Sigmoid colon (tissue), 7 donors: Measurements from ENCODE around the gene LEMD2. TPM values are rescaled to one million over a fixed set of nuclear protein-coding genes. Genes with fewer than 3 reads are reported as not detected.

Experiments used
- DNase-seq: peaks from one replicate; pipeline ENCODE4 v3.0.0-alpha.2; 2019
- H3K27ac ChIP-seq, 4 donors: fragments of 200-600 bp; sonication (generic); one replicate each; pipeline ENCODE4 v1.5.1; 2016 to 2019; ENCODE audit warnings: mild to moderate bottlenecking in 1 of 4
- H3K27me3 ChIP-seq, 3 donors: fragments of 200-600 bp; sonication (generic); one replicate each; pipeline ENCODE4 v1.5.1; 2019; ENCODE audit warnings: mild to moderate bottlenecking in 1 of 3
- H3K36me3 ChIP-seq, 4 donors: fragments of 200-600 bp; sonication (generic); one replicate each; pipeline ENCODE4 v1.5.1; 2016 to 2019
- H3K4me1 ChIP-seq, 4 donors: fragments of 200-600 bp; sonication (generic); one replicate each; pipeline ENCODE4 v1.5.1; 2017 to 2019
- H3K4me3 ChIP-seq, 4 donors: fragments of 200-600 bp; sonication (generic); one replicate each; pipeline ENCODE4 v1.5.1; 2017 to 2019; ENCODE audit warnings: mild to moderate bottlenecking in 2 of 4, moderate library complexity in 1 of 4
- H3K9me3 ChIP-seq, 4 donors: fragments of 200-600 bp in 3 of 4; sonication (generic) in 3 of 4; one replicate each; pipeline versions ENCODE4 v1.5.1 to v1.6.1; 2013 to 2019
- CTCF ChIP-seq, 4 experiments: fragments of 450-650 bp in 3 of 4; fragments of 200-600 bp in 1 of 4; IDR thresholded peaks; one replicate each; pipeline ENCODE4 v1.5.1; 2016 to 2019; ENCODE audit warnings: antibody characterized with exemption in 4 of 4, mild to moderate bottlenecking in 3 of 4, moderate library complexity in 2 of 4
- EP300 ChIP-seq, 4 donors: sonication (generic); formaldehyde crosslinking; IDR thresholded peaks; one replicate each; pipeline ENCODE4 v1.6.1; 2017; ENCODE audit warnings: antibody characterized with exemption in 4 of 4
- POLR2A ChIP-seq, 2 donors: fragments of 450-650 bp; IDR thresholded peaks; one replicate each; pipeline ENCODE4 v1.6.1; 2016; ENCODE audit warnings: antibody characterized with exemption in 2 of 2, mild to moderate bottlenecking in 2 of 2, moderate library complexity in 2 of 2
- POLR2AphosphoS5 ChIP-seq, 4 donors: sonication (generic); formaldehyde crosslinking; IDR thresholded peaks; one replicate each; pipeline ENCODE4 v1.6.1; 2017; ENCODE audit warnings: antibody characterized with exemption in 4 of 4
- WGBS, 2 donors: extraction: QIAGEN DNeasy Blood & Tissue Kit; methylation state at CpG; one replicate each; pipeline ENCODE4 v1.1.7; 2013; 5-methylcytosine and 5-hydroxymethylcytosine counted together
- intact Hi-C: fragments of 100-400 bp; cut with DNase I; formaldehyde crosslinking; loops from one replicate; pipeline ENCODE4 v1.15.1; 2023
- polyA plus RNA-seq, 3 donors: library from polyadenylated mRNA; stranded (reverse); fragments of 200-250 nt; gene quantifications; one replicate each; pipeline ENCODE4 v1.2.3, GENCODE V29; 2013
- total RNA-seq, 4 donors: library from RNA; depleted of rRNA; stranded (reverse); fragments of >200 nt; gene quantifications; one replicate each; pipeline ENCODE4 v1.1.0, GENCODE V29; 2016
- donor health status: healthy with polysubstance abuse.
- donor health status: Bipolar disorder and iron deficiency.
- donor health status: healthy.

The LEMD2 gene
- total and polyA plus RNA-seq, 7 donors = 17.6 to 71.6 (median 38.3) TPM

- intact Hi-C loops = no loop called here
- WGBS, 2 donors = 49 to 74% methylated on average over 15 of the region's 15 CpGs
- H3K4me3 ChIP-seq = no peak overlapping the region
- H3K9me3 ChIP-seq = no peaks in the 10 kb centered on the region
- DNase-seq = no peak
- peaks cover 0 to 13% (median 8%) of the 10 kb centered on the region in 4 donors for H3K4me1 ChIP-seq
- no peaks in the 10 kb centered on the region for H3K27me3 ChIP-seq
- H3K36me3 ChIP-seq = no peaks in the 10 kb centered on the region
- H3K27ac ChIP-seq = no peak overlapping the region
- TF ChIP-seq POLR2AphosphoS5 (IDR thresholded peaks at IDR 0.05) (no peak), POLR2A (IDR thresholded peaks at IDR 0.05) (no peak), CTCF (IDR thresholded peaks at IDR 0.05) (no peak), EP300 (IDR thresholded peaks at IDR 0.05) (no peak)
These were observed 36.9 kb downstream of the LEMD2 start for GRCh38 chr6:33751771-33752645.

GRCh38 chr6:33750244-33750991 lies 38.5 kb downstream of the LEMD2 start:
- 56 to 80% methylated on average over 11 of the region's 11 CpGs for WGBS, 2 donors
- Histone ChIP-seq H3K27me3 (no peaks in the 10 kb centered on the region), H3K4me3 (no peak overlapping the region), H3K27ac (no peak overlapping the region), H3K36me3 (no peaks in the 10 kb centered on the region), H3K4me1 (peaks cover 0 to 25% (median 21%) of the 10 kb centered on the region in 4 donors), H3K9me3 (no peaks in the 10 kb centered on the region)
- intact Hi-C loops = no loop called here
- DNase-seq = no peak
- TF ChIP-seq POLR2AphosphoS5 (IDR thresholded peaks at IDR 0.05) (no peak), EP300 (IDR thresholded peaks at IDR 0.05) (no peak), POLR2A (IDR thresholded peaks at IDR 0.05) (no peak), CTCF (IDR thresholded peaks at IDR 0.05) (no peak)

GRCh38 chr6:33749401-33749800 lies 39.5 kb downstream of the LEMD2 start:
- intact Hi-C loops = no loop called here
- TF ChIP-seq POLR2A (IDR thresholded peaks at IDR 0.05) = no peak
- no peak for TF ChIP-seq POLR2AphosphoS5 (IDR thresholded peaks at IDR 0.05)
- no peak for TF ChIP-seq EP300 (IDR thresholded peaks at IDR 0.05)
- no peak for TF ChIP-seq CTCF (IDR thresholded peaks at IDR 0.05)
- WGBS, 2 donors = 88% methylated on average over 7 of the region's 7 CpGs

GRCh38 chr6:33748841-33749240 lies 40.1 kb downstream of the LEMD2 start:
- DNase-seq = no peak
- no peak overlapping the region for H3K4me3 ChIP-seq
- 85 to 91% methylated on average over 4 of the region's 4 CpGs for WGBS, 2 donors
- TF ChIP-seq EP300 (IDR thresholded peaks at IDR 0.05) = no peak
- H3K4me1 ChIP-seq = peaks cover 0 to 40% (median 33%) of the 10 kb centered on the region in 4 donors
- no peaks in the 10 kb centered on the region for H3K27me3 ChIP-seq
- no peaks in the 10 kb centered on the region for H3K36me3 ChIP-seq
- no peaks in the 10 kb centered on the region for H3K9me3 ChIP-seq
- H3K27ac ChIP-seq = no peak overlapping the region
- intact Hi-C loops = no loop called here

More at GRCh38 chr6:33749401-33749800, 39.5 kb downstream of the LEMD2 start:
- H3K4me1 ChIP-seq = peaks cover 0 to 35% (median 31%) of the 10 kb centered on the region in 4 donors
- DNase-seq = no peak
- H3K4me3 ChIP-seq = no peak overlapping the region
- no peaks in the 10 kb centered on the region for H3K36me3 ChIP-seq
- H3K27ac ChIP-seq = no peak overlapping the region
- no peaks in the 10 kb centered on the region for H3K27me3 ChIP-seq
- H3K9me3 ChIP-seq = no peaks in the 10 kb centered on the region

- H3K27ac ChIP-seq = peak overlapping the region in 3 of 4 donors; percentile 90 to 93 (median 90)
- intact Hi-C loops = loop anchor here (2.0 kb wide), 1 partner anchor 29 kb away; no protein-coding TSS in a partner anchor
- peaks cover 0 to 50% (median 39%) of the 10 kb centered on the region in 4 donors for H3K4me1 ChIP-seq
- WGBS, 2 donors = 92% methylated on average over 5 of the region's 5 CpGs
- H3K27me3 ChIP-seq = no peaks in the 10 kb centered on the region
- H3K36me3 ChIP-seq = no peaks in the 10 kb centered on the region
- no peak overlapping the region for H3K4me3 ChIP-seq
- no peaks in the 10 kb centered on the region for H3K9me3 ChIP-seq
- TF ChIP-seq EP300 (IDR thresholded peaks at IDR 0.05) (no peak), POLR2AphosphoS5 (IDR thresholded peaks at IDR 0.05) (no peak), POLR2A (IDR thresholded peaks at IDR 0.05) (no peak)
- no peak for DNase-seq
These were observed 41.1 kb downstream of the LEMD2 start for GRCh38 chr6:33747823-33748222.
